CD4-positive, alpha-beta T cell treated with Interleukin-10 for 1 hour (primary cell): ENCODE results near the gene MPP7.

Experiments used
- DNase-seq: peaks from one replicate; pipeline ENCODE4 v3.0.0-alpha.2; 2020

The MPP7 gene

DNA sequence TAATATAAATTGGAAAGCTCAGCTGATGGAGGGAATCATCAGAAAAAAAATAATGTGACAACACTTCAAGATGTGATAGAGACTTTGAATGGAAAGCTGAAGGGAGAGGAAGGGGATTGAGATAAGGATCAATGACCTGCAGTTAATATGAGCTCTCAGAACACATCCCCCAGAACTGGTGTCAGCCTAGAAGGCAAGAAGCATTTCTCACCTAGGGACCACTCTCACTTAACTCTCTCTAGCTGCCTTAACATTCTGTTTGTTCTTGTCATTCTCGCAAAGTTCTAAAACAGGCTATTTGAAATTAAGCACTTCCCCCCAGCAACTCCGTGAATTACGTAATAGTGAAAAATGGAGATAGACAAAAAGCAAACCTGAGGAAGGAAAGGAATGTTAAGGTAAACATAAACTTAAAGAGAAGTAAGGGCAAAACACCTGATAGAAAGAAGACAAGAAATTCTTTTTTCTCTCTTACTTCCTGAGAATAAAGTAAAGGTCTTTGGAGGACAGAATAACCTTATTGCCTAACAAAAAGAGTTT, 1.2 kb upstream of the MPP7 start:
- no peak for DNase-seq

DNA sequence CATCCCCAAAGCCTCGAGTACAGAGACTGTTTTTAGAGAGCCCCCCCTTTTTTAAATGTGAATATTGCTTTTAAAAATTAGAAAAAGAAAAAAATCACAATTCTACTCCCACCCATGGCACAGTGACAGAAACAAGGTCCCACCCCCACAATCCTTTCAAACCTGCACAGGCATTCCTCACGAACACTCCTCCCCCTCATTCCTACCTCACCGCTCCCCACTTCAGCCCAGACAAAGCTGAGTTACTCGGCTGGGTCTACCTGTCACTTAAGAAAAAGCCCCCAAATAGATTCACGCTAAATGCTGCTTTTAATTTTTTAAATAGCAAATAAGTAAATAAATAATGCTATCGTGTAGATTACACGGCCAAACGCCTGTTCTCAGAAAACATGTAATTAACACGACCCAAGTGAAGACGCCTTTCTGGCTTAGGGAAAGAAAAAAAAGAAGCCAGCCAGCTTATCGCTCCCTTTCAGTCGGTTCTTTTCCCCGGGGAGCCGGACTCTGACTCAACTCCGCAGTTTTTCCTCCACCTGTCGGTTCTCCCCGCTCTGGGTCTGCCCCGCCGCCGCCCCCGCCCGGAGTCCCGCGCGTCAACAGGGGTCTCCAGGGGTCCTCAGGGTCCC, 739 bp downstream of the MPP7 start:
- DNase-seq: no peak

DNA sequence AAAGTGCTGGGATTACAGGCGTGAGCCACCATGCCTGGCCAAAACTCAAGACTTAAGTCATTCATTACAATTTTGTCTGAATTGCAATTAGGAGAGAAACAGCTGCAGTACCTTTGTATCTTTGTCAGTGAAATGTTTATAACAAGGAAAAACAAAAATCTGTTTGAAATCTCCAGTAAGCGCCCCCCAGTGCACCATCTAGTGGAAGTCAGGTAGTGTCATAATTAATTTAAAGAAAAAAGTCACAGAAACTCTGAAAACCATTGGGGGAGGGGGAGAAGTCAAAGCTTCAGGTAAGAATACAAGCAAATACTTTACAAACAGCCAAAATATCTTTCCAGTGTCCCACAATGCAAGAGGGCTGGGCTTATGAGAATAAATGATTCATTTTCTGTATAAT, 2.8 kb downstream of the MPP7 start:
- DNase-seq: peak; percentile 40

DNA sequence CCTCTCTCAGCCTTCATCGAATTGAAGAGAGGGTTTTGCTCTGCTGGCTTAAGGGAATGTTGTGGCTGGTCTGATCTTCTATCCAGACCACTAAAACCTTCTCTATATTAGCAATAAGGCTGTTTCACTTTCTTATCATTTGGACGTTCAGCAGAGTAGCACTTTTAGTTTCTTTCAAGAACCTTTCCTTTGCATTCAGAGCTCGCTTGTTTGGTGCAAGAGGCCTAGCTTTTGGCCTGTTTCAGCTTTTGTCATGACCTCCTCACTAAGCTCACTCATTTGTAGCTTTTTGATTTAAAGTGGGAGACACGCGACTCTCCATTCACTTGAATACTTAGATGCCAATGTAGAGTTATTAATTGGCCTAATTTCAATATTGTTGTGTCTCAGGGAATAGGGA, 3.9 kb downstream of the MPP7 start:
- no peak for DNase-seq

DNA sequence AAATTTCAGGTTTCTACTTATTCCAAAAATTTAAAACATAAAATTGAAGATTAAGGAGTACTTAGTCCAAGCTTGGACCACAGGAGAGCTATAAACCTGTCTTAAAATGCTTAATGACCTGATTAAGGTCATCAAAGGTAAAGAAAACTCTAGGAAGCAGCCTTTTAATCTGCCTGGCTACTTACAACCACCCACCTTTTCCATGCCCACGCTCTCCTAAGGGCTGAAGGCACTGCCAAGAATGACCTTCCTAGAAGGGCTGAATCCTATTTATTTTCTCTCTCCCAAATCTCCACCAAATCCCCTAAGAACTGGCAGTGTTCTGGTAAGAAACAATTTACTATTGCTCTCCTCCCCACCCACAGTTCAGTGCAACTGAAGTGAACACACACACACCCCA, 6.8 kb downstream of the MPP7 start:
- DNase-seq: no peak

DNA sequence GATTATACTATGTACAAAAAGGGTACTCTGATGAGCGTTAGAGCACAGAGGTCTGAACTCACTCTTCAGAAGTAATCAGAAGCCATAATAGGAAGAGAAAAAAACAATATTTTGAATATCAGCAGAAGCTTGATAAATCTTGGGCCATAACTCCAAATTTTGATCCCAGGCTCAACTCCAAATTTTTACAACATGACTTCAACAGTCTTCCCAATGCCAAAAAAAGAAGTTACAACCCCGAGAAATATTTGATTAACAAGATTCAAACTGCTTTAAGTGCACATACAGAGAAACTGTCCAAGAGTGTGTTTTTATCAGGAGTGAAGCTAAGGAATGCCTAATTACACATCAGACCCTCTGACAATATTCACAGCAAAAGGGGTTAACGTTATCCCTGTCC, 7.5 kb downstream of the MPP7 start:
- DNase-seq: no peak

DNA sequence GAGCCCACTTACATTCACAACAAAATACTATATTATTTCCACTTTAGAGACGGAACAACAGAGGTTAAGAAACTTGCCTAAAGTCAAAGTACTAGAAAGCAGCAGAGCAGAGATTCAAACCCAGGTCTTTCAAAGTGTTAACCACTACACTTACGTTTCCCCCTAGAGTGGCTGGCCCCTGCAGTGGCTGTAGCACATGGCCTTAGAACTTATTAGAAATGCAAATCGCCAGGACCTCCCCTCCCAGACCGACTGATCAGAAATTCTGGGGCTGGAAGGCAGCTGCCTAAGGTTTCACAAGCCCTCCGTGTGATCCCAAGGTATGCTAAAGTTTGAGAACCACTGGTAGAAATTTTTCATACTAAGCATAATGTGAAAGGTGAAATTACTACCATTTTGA, 8.1 kb downstream of the MPP7 start:
- no peak for DNase-seq

DNA sequence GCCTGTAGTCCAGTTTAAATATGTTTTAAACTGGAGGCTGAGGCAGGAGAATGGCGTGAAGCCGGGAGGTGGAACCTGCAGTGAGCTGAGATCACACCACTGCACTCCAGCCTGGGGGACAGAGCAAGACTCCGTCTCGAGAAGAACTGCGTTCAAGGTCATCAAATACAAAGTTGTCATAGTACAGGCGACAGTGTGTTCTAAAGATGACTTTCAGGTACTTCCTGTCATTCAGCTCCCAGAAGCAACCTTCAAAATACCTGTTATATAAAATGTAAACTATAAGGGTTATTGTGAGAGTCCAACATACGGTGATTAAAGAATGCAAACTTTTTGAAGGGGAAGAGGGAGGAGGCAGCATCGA, 8.7 kb downstream of the MPP7 start:
- DNase-seq: no peak

DNA sequence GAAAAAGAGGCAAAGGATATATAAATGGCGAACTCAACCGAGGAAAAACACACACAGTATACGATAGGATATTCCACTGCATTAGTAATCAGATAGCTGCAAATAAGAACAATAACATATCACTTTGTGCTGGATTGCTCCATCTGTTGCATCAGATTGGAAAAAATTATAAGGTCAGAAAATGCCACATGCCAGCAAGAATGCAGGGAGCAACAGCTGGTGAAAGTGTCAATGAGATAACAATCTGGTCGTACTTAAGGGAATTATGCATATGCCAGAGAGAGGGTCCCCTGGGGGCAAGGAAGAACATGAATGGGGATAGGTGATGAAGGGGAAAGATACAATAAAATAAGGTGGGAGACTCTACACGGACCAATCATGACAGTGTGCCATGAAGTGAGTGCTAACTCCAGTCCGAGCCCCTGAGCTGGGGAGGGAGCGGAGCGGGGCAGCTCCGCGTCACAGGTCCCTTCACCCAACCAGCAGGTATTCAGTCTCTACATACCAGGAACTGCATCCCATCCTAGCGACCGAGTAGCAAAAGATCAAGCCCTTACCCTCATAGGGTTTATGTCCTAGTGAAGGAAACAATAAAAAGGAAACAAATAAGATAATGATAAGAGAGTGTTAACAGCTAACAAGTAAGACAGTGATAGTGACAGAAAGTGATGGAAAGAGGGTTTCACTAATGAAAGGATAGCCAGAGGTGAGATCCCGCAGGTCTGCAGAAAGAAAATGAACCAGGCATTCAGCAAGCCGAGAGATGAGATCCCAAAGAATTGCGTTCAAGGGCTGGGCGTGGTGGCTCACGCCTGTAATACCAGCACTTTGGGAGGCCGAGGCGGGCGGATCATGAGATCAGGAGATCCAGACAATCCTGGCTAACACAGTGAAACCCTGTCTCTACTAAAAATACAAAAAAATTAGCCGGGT, 9.4 kb downstream of the MPP7 start:
- no peak for DNase-seq

DNA sequence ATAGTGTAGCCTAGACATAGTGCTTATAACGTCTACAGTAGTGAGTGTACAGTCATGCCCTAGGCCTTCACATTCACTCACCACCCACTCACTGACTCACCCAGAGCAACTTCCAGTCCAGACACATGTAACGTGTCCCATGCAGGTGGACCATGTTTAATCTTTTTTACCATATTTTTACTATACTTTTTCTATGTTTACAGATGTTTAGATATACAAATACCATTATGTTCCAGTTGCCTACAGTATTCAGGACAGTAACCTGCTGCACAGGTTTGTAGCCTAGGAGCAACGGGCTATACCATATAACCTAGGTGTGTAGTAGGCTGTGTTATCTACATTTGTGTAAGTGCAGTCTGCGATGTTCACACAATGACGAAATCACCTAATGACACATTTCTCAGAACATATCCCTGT, 11.0 kb downstream of the MPP7 start:
- DNase-seq: no peak

DNA sequence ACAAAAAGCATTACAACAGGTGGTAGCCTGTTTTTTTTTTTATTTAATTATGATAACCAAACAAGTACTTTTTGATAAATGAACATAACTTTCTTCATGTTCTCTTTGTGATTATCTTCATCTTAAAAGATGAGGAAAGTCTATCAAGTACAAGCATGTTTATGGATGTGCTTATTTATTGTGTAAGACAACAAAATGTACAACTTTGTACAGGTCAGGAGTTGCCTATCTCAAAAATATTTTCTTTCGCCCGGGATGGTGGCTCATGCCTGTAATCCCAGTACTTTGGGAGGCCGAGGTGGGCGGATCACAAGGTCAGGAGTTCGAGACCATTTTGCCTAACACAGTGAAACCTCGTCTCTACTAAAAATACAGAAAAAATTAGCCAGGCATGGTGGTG, 17.0 kb downstream of the MPP7 start:
- DNase-seq: no peak

DNA sequence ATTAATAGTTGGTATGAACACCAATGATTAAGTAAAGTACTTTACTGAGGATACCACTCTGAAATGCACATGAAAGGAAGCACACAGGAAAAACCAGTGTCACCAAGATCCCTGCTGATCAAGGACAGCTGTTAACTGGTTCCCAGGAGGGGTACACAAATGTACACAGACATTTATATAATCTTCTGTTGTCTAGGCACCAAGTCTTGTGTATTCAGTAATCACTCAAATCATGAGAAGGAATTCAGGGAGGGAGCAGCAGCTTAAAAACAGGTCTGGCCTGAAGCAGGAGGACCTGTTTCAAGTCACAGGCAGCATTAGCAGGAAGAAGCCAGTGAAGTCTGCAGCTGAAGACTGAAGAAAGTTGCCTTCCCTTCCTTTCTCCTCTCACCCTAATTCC, 18.7 kb downstream of the MPP7 start:
- no peak for DNase-seq

DNA sequence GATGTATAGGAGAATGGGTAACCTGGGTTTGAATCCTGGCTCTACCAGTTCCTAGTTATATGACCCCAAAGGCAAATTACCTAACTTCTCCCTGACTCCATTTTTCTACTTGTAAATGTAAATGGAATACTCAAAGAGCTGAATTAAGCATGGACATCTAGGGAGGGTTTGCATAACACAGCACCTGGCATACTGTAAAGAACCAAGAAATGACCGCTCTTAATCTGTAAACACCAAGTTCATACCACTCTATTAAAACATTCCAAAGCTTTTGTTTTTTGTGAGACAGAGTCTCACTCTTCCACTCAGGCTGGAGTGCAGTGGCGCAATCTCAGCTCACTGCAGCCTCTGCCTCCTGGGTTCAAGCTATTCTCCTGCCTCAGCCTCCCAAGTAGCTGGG, 19.6 kb downstream of the MPP7 start:
- DNase-seq: no peak

DNA sequence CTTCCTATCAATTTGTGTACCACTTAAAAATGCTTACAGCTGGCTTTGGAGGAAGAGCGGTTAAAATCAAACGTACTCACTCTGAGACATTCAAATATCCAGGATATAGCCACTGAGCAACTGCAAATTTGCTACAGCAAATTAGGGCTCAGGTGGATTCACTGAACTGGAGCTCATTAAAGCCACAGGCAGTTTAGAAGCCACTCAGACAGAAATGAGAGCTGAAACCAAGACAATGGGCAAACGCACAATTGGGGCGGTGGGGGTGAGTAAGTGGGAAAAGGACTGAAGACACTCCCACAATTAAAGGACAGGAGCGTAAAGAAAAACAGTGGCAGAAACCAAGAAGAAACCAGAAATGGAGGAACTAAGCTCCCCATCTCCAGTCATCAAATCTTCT, 20.5 kb downstream of the MPP7 start:
- no peak for DNase-seq

DNA sequence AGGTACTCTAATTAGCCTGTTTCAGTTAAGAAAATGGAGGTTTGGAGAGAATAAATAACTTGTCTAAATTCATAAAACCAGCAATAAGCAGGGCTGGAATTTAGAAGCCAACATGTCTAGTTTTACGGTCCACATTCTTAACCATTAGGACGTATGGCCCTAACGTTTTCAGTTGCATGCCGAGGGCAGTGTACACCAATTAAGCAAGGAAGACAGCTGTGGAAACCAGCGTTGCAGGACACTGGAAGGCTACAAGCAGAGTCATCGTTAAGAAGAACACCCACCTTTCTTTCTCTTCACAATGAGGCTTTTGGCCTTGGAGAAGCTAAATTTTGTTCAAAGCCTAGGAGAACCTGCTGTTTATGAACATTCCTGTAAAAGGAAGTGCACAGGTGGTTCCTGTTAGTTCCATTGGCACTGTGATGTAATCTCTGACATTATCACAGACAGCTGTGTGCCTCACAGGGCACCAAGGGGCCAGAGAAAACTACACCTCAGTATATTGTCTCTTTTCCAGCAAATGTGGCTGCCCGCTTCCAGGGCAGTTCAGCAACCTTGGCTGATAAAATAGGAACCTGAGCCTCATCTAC, 21.0 kb downstream of the MPP7 start:
- no peak for DNase-seq

DNA sequence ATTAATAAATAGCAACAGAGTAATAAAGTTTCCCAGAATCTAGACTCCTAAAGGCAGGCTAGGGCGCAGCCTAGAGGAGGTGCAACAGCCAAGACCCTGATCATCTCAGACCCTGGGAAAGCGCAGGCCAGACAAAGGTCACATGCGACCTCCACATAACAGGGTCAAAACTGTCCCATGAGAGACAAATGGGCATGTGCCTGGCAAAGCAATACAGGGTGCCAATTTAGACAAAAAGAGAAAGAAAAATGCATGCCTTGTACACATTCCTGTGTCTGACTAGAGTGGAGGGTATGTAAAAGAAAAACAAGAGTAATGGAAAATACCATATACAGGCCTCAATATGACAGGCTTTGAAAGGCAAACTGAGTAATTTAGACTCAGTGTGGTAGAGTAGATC, 22.2 kb downstream of the MPP7 start:
- DNase-seq: no peak

DNA sequence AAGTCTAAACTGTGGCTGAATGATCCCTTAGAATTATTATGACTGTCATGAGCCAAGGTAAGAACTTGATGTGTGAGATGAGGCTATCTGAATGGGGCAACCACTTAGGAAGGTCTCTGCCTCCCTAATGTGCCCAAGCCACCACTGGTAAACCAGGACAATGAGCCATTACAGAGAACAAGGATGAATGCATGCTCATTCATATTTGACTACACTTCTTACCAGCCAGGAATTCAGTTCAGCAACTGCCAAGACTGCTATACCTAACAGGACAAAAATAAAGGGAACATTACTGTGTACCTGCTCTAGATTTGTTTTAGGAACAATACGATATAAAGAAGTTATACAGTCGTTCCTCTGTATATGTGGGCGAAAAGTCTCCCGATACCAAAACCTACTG, 23.0 kb downstream of the MPP7 start:
- DNase-seq: no peak

DNA sequence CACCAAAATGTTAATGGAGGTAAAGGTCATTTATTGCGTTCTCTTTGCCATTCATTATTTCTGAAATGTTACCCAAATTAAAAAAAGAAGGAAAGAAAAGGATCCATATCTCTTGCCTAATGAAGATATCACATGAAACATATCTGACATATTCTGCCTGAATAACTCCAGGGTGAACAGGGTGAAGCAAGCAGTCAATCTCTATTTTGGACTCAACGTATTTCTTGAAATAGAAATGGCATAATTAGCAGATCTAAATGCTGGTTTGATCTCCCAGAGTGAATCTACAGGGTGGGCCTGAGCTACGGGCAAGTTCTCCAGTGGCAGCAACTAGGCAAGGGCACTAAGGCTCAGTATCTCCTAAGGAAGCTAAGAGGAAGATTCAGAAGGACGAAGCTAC, 24.0 kb downstream of the MPP7 start:
- DNase-seq: no peak

DNA sequence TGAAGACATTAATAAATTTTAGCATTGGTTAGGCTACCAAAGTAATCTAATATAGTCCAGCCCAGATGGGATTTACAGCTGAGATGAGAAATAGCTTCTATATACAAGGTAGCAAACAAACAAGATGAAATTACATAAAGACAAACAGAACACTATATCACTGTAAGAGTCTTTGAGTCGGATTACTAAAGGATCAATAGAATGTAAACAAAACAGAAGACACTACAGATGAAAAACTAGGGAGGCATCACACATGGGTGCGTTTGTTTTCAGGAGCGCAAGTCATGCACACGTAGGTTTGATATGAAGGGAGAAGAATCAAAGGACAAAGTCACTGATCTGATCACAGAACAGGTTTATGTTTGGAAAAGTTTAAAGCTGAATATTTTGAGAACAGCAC, 26.5 kb downstream of the MPP7 start:
- DNase-seq: no peak

DNA sequence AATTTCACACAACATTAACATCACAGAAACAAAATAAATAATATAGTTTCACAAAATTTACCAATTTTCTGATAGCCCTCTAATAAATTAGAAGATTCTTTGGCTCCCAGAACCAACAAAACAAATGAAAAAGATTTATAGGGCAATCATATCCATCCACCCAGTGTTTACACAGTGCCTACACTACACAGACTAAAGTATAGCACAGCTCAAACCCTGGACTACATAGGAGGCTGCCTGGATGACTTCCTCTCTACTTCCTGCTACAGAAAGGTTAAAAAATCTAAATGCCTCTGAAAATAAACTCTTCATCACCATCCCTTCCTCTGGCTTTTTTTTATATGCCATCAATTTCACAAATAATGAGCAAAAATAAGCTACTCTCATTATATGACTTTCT, 28.4 kb downstream of the MPP7 start:
- no peak for DNase-seq

DNA sequence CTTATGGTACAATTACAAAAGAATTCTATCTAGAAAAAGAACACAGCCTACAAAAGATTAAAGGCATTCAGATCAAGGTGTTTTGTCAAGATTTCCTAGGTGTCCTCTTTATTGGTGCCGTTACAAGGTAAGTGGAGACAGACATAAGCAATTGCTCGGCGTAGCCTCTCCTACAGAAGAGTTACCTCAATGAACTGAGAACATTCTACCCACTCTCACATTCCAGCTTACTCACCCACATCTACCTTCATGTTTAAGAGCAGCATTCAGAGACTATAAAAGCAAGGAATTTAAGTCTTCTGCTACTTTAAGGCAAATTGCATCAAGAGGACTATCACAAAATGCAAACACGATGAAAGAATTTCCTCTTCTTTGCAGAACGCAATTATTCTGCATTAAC, 29.5 kb downstream of the MPP7 start:
- no peak for DNase-seq

DNA sequence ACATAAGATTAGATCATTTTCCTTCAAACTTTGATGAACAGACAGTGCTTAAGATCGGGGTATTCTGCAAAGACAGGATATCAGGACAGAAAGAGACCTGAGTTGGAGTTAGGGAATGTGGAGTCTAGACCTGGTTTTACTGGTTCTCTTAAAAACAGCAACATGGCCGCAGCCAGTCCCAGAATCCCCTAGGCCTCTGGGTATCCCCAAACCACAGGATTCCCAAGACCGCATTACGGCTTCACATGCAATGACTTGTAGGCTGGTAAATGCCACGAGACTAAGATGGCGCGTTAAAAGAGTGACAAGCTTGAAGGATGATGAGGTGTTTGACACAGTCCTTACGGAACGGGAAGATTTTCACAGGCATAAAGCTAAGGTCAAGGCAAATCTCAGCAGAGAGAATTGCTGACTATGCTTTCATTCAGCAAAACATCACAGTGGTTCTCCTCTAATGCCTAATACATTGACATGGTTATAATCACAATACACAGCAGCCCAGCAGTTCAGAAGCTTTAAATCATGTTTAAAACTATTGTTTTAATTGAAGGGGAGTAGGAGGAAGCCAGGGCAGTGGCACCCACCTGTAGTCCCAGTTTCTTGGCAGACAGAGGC, 32.9 kb downstream of the MPP7 start:
- DNase-seq: no peak

DNA sequence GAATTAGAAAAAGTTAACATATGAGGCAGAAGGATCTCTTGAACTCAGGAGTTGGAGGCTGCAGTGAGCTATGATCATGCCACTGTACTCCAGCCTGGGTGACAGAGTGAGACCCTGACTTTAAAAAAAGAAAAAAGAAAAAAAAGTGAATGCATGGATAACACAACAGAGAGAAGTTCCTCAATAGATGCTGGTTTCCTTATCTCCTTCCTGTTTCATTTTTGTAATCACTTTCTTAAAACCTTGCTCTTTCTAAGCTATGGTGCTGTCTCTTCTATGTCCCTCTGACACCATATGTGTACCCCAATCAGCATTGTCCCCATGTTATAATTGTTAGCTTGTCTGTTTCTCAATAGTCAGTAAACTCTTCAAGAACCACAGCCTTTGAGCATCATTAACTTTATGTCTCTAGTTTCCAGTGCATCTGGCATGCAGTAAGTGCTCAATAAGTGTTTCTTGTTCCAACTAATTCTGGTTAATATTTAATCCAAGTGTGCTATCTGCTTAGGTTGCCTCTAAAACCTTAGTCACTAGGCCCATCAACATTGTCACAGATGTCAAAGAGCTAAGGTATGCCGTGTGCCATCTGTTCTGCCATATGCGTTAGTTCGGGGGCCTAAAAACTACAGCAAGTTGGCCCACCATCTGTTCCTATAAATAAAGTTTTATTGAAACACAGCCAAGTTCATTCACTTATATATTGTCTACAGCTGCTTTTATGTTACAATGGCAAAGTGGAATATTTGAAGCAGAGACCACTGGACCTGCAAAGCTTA, 36.2 kb downstream of the MPP7 start:
- no peak for DNase-seq
